Measurements from ENCODE around the gene HNRNPF.

The HNRNPF gene

DNA sequence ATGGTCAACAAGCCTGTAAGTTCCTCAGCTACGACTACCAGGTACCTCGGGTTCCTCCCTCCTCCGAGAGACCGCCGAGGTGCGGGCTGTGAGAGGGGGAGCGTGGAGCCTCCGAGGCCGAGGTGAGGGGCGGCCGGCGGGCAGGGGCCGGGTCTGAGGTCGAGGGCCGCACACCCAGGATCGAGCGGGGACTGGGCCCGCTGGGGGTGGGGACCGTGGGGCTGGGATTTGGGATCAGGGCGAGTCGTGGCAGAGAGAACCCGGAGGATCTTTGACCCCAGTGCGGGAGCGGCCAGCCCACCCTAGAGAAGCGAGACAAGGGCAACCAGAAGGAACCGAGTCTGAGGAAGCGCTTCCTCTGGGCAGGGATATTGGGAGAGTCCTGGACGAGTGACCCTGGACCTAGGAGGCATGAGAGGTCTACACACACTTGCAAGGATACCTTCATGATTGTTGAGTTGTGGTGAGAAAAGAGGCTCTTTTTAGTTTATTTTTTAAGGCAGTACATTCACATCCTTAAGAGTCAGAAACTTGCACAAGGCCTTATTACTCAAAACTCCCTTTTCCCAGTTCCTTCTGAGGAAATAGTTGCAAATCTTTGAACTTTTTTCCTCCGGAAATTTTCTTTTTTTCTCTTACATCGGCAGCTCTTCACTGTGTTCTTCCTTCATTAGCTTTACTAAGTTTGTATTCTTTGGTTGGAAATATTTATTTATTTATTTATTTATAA, 28.3 kb upstream of the HNRNPF start:
- TF ChIP-seq YY1 (IDR thresholded peaks at IDR 0.05; ENCODE audit: low read depth): no peak
- TF ChIP-seq TAF1 (IDR thresholded peaks at IDR 0.05; ENCODE audit: low read depth): no peak
- TF ChIP-seq CEBPB (IDR thresholded peaks at IDR 0.05): no peak
- no peak for TF ChIP-seq ZBTB7A (IDR thresholded peaks at IDR 0.05; ENCODE audit: low read depth)
- no peak for TF ChIP-seq REST (IDR thresholded peaks at IDR 0.05; ENCODE audit: low read depth)
- no peak for TF ChIP-seq TCF12 (IDR thresholded peaks at IDR 0.05; ENCODE audit: low read depth)
- TF ChIP-seq EGR1 (IDR thresholded peaks at IDR 0.05): no peak
- TF ChIP-seq, protein P1, sequence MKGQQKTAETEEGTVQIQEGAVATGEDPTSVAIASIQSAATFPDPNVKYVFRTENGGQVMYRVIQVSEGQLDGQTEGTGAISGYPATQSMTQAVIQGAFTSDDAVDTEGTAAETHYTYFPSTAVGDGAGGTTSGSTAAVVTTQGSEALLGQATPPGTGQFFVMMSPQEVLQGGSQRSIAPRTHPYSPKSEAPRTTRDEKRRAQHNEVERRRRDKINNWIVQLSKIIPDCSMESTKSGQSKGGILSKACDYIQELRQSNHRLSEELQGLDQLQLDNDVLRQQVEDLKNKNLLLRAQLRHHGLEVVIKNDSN (IDR thresholded peaks at IDR 0.05): no peak
- no peak for TF ChIP-seq FOXM1 (IDR thresholded peaks at IDR 0.05; ENCODE audit: borderline replicate concordance, low read depth)
- TF ChIP-seq, protein P2, sequence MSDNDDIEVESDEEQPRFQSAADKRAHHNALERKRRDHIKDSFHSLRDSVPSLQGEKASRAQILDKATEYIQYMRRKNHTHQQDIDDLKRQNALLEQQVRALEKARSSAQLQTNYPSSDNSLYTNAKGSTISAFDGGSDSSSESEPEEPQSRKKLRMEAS (IDR thresholded peaks at IDR 0.05): no peak
- TF ChIP-seq TEAD4 (IDR thresholded peaks at IDR 0.05): no peak
- TF ChIP-seq EP300 (IDR thresholded peaks at IDR 0.05; ENCODE audit: borderline replicate concordance): no peak
- TF ChIP-seq NFIC (IDR thresholded peaks at IDR 0.05): no peak
- no peak for TF ChIP-seq CREB1 (IDR thresholded peaks at IDR 0.05; ENCODE audit: low read depth)
- no peak for TF ChIP-seq RAD21 (IDR thresholded peaks at IDR 0.05; ENCODE audit: low read depth)

- TF ChIP-seq YY1 (IDR thresholded peaks at IDR 0.05; ENCODE audit: low read depth): peak; percentile 84
- peak; percentile 46; the same call in 1 of the 2 replicates for TF ChIP-seq EGR1 (IDR thresholded peaks at IDR 0.05)
- TF ChIP-seq, protein P1 (IDR thresholded peaks at IDR 0.05): 0 out of 2 replicates have a peak, but pooled peaks have one; percentile 3
- TF ChIP-seq CREB1 (IDR thresholded peaks at IDR 0.05; ENCODE audit: low read depth): peak; percentile 84
- TF ChIP-seq, protein P2 (IDR thresholded peaks at IDR 0.05): peak; percentile 81
- TF ChIP-seq TEAD4 (IDR thresholded peaks at IDR 0.05): no peak
- TF ChIP-seq TAF1 (IDR thresholded peaks at IDR 0.05; ENCODE audit: low read depth): peak; percentile 69
- 0 out of 2 replicates have a peak, but pooled peaks have one; percentile 29 for TF ChIP-seq ZBTB7A (IDR thresholded peaks at IDR 0.05; ENCODE audit: low read depth)
- no peak for TF ChIP-seq FOXM1 (IDR thresholded peaks at IDR 0.05; ENCODE audit: borderline replicate concordance, low read depth)
Measured at GRCh38 chr10:43436291-43437140, 27.5 kb upstream of the HNRNPF start, which contains the start of gene ZNF487. ZNF487 (plus strand) TSS chr10:43437111; CDS start chr10:43475814, 38,703 bp downstream.

DNA sequence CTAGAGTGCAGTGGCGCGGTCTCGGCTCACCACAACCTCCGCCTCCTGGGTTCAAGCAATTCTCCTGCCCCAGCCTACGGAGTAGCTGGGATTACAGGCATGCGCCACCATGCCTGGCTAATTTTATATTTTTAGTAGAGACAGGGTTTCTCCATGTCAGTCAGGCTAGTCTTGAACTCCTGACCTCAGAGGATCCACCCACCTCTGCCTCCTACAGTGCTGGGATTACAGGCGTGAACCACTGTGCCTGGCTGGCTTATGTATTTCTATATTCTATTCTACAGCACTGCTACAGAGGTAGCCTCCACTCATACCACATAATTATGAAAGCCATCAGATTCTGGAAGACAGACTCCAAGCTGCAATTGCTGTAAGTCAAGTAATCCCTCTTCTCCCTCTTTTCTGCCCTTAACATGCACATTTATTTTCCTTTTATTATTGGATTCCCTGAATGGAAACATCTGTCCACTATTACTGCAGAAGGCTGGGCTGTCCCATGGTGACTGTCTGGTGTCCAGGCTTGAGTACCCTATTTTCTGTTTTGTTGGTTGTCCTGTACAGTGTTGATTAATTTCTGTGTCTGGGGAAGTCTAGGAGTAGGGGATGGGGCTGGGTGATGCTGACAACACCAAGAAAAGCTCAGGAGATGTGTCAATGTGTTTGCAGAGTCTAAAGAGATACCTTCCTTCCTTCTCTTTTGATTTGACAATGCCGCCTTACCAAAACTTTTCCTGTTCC, 22.1 kb upstream of the HNRNPF start:
- TF ChIP-seq CEBPB (IDR thresholded peaks at IDR 0.05) (no peak), RAD21 (IDR thresholded peaks at IDR 0.05; ENCODE audit: low read depth) (no peak), NFIC (IDR thresholded peaks at IDR 0.05) (no peak), TAF1 (IDR thresholded peaks at IDR 0.05; ENCODE audit: low read depth) (no peak), EP300 (IDR thresholded peaks at IDR 0.05; ENCODE audit: borderline replicate concordance) (no peak), REST (IDR thresholded peaks at IDR 0.05; ENCODE audit: low read depth) (no peak), FOXM1 (IDR thresholded peaks at IDR 0.05; ENCODE audit: borderline replicate concordance, low read depth) (no peak), CREB1 (IDR thresholded peaks at IDR 0.05; ENCODE audit: low read depth) (no peak), TCF12 (IDR thresholded peaks at IDR 0.05; ENCODE audit: low read depth) (no peak), YY1 (IDR thresholded peaks at IDR 0.05; ENCODE audit: low read depth) (no peak), EGR1 (IDR thresholded peaks at IDR 0.05) (no peak)
- TF ChIP-seq, protein P1 (IDR thresholded peaks at IDR 0.05): no peak

Data from Ishikawa (cell line).